ENCODE results near the gene NT5C3B. TPM values are rescaled to one million over a fixed set of nuclear protein-coding genes. Genes with fewer than 3 reads are reported as not detected.

Gene NT5C3B
- polyA plus RNA-seq, 1 donor (not counting 4 experiments of a cell fraction or from before 2014, with no cell fraction given) = 109 TPM

DNA sequence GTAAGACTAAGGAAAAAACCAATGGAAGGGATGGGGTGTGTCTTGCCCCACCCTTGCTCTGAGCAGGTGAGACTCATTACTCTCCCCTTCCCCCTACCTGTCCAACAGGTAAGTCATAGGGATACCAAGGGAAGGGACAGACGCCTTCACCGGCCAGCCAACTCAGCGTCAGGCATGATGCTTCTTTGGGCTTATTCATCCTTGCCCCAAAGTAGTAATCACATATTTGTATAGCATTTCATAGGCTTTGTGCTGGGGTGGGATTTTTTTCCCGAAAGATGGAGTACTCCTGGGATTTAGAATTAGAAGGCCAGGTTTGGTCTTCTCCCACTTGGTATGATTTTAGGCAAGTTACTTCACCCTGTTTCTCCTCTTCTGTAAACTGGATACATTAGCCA is 49.0 kb downstream of the NT5C3B start:
- peak; percentile 96 for FAIRE-seq
- Histone ChIP-seq H3K4me1 (ENCODE audit: control insufficient read depth, extremely low read depth, insufficient read depth, low read length) (peaks cover 49% of the 10 kb centered on the region), H3K9me1 (ENCODE audit: control insufficient read depth, extremely low read depth, insufficient read depth, low read length) (peaks cover 4% of the 10 kb centered on the region), H3K9ac (ENCODE audit: control insufficient read depth, extremely low read depth, insufficient read depth, low read length) (peak overlapping the region; percentile 38), H3K36me3 (ENCODE audit: control insufficient read depth in 2 of 2, extremely low read depth in 1 of 2, insufficient read depth in 2 of 2, low read length in 2 of 2) (peaks cover 0 to 10% of the 10 kb centered on the region in 2 experiments), H4K20me1 (ENCODE audit: control insufficient read depth, extremely low read depth, insufficient read depth, low read length) (peaks cover 10% of the 10 kb centered on the region), H3K79me2 (ENCODE audit: control insufficient read depth, insufficient read depth, low read length) (peaks cover 37% of the 10 kb centered on the region), H3K27ac (ENCODE audit: control insufficient read depth, insufficient read depth, low read length) (peak overlapping the region; percentile 78), H3K27me3 (ENCODE audit: control insufficient read depth, extremely low read depth, insufficient read depth, low read length) (no peaks in the 10 kb centered on the region), H3K4me2 (ENCODE audit: control insufficient read depth, extremely low read depth, insufficient read depth, low read depth, low read length) (peak overlapping the region; percentile 53), H3K4me3 (ENCODE audit: control insufficient read depth in 2 of 3, extremely low read depth in 1 of 3, insufficient read depth in 2 of 3, low read depth in 1 of 3, low read length in 3 of 3) (peak overlapping the region in 2 of 3 experiments; percentile 12 to 28), H3K9me3 (ENCODE audit: control insufficient read depth, low read depth, low read length) (no peaks in the 10 kb centered on the region), H2AFZ (ENCODE audit: control insufficient read depth, low read length) (no peak overlapping the region)
- no peak for TF ChIP-seq EZH2 (IDR thresholded peaks at IDR 0.05; ENCODE audit: low read length)
- TF ChIP-seq, protein P1, sequence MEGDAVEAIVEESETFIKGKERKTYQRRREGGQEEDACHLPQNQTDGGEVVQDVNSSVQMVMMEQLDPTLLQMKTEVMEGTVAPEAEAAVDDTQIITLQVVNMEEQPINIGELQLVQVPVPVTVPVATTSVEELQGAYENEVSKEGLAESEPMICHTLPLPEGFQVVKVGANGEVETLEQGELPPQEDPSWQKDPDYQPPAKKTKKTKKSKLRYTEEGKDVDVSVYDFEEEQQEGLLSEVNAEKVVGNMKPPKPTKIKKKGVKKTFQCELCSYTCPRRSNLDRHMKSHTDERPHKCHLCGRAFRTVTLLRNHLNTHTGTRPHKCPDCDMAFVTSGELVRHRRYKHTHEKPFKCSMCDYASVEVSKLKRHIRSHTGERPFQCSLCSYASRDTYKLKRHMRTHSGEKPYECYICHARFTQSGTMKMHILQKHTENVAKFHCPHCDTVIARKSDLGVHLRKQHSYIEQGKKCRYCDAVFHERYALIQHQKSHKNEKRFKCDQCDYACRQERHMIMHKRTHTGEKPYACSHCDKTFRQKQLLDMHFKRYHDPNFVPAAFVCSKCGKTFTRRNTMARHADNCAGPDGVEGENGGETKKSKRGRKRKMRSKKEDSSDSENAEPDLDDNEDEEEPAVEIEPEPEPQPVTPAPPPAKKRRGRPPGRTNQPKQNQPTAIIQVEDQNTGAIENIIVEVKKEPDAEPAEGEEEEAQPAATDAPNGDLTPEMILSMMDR (optimal IDR thresholded peaks at IDR 0.05 in 1 of 3, IDR thresholded peaks at IDR 0.05 in 1 of 3, conservative IDR thresholded peaks at IDR 0.05 in 1 of 3; ENCODE audit: extremely low read depth in 1 of 3, insufficient read depth in 2 of 3, low read length in 3 of 3) = no peak
- dilution Hi-C loops (cut with MboI; ENCODE audit: extremely low pct_ligation_motif_present, low sequenced_read_pairs) = no loop called here
- DNase-seq (ENCODE audit: low read depth, low spot score) = no peak

DNA sequence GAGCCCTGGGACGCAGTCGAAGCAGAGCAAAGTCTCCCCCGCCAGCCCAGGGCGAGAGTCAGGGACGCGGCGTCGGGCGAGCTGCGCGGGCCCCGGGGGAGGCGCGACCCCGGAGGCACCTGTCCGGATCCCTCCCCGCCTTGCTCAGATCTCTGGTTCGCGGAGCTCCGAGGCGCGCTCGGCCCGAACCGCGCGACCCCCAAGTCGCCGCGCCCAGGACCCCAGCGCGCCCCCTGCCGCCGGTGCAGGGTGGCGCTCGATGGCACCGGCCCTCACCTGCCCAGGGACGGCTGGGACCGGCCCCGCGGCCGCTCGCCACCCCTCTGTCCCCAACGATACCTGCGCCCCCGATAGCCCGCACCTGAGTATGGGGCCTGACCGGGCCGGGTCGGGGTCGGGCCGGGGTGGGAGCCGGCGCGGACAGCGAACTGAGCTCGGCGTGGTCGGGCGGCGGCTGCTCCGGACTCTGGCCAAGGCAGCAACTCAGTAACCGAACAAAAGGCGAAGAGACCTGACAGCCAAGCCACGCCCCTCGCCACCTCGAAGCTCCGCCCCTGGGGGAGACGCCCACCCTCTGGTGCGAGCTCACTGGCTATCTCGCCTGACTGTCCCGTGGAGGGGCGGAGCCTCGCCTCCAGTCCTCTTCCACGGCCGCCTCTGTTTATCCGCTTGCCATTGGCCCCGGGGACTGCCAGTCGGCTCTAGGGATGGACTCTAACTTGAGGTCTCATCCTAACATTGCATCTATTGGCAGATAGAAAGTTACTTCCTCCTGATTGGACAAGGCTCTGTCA is 49.6 kb downstream of the NT5C3B start, which contains the start of gene JUP:
Gene JUP (minus strand): TSS at position 485 of the 794 bp plus-strand sequence. CDS start 14,857 bp downstream, outside the sequence.
- Histone ChIP-seq H3K4me2 (ENCODE audit: control insufficient read depth, extremely low read depth, insufficient read depth, low read depth, low read length) (peak within 1 kb of the TSS; percentile 100), H3K27me3 (ENCODE audit: control insufficient read depth, extremely low read depth, insufficient read depth, low read length) (no peaks in the 10 kb centered on the region), H3K79me2 (ENCODE audit: control insufficient read depth, insufficient read depth, low read length) (peaks cover 43% of the 10 kb centered on the region), H3K9me3 (ENCODE audit: control insufficient read depth, low read depth, low read length) (no peaks in the 10 kb centered on the region), H3K9ac (ENCODE audit: control insufficient read depth, extremely low read depth, insufficient read depth, low read length) (peak within 1 kb of the TSS; percentile 90), H3K36me3 (ENCODE audit: control insufficient read depth in 2 of 2, extremely low read depth in 1 of 2, insufficient read depth in 2 of 2, low read length in 2 of 2) (peaks cover 3 to 16% of the 10 kb centered on the region in 2 experiments), H3K27ac (ENCODE audit: control insufficient read depth, insufficient read depth, low read length) (peak within 1 kb of the TSS; percentile 85), H3K4me3 (ENCODE audit: control insufficient read depth in 2 of 3, extremely low read depth in 1 of 3, insufficient read depth in 2 of 3, low read depth in 1 of 3, low read length in 3 of 3) (peak within 1 kb of the TSS; percentile 51 to 91 (median 60)), H2AFZ (ENCODE audit: control insufficient read depth, low read length) (no peak within 1 kb of the TSS), H3K9me1 (ENCODE audit: control insufficient read depth, extremely low read depth, insufficient read depth, low read length) (peaks cover 7% of the 10 kb centered on the region), H4K20me1 (ENCODE audit: control insufficient read depth, extremely low read depth, insufficient read depth, low read length) (peaks cover 16% of the 10 kb centered on the region), H3K4me1 (ENCODE audit: control insufficient read depth, extremely low read depth, insufficient read depth, low read length) (peaks cover 54% of the 10 kb centered on the region)
- dilution Hi-C loops (cut with MboI; ENCODE audit: extremely low pct_ligation_motif_present, low sequenced_read_pairs) = no loop called here
- no peak for FAIRE-seq
- TF ChIP-seq EZH2 (IDR thresholded peaks at IDR 0.05; ENCODE audit: low read length) = no peak
- TF ChIP-seq, protein P1 (optimal IDR thresholded peaks at IDR 0.05 in 1 of 3, IDR thresholded peaks at IDR 0.05 in 1 of 3, conservative IDR thresholded peaks at IDR 0.05 in 1 of 3; ENCODE audit: extremely low read depth in 1 of 3, insufficient read depth in 2 of 3, low read length in 3 of 3) = peak; percentile 39 to 65 (median 49)
- peak; percentile 100 for DNase-seq (ENCODE audit: low read depth, low spot score)
